SK-N-SH (cell line): ENCODE measurements around the gene RPL3. TPM values are rescaled to one million over a fixed set of nuclear protein-coding genes. Genes with fewer than 3 reads are reported as not detected.

Experiments
- CTCF ChIA-PET: fragments of 300-600, 350-600 bp; formaldehyde crosslinking; extraction: SDS; loops from one replicate; lab custom pipeline; 2021; lab: Yijun Ruan, JAX
- POLR2A ChIA-PET: fragments of 350-600 bp; sonication (Branson Sonifier 250); formaldehyde crosslinking; extraction: SDS; loops from one replicate; lab custom pipeline; 2020; ENCODE audit warnings: antibody characterized with exemption, inconsistent platforms; lab: Yijun Ruan, JAX
- DNase-seq: peaks from one replicate; pipeline ENCODE4 v3.0.0; 2012
- H2AFZ ChIP-seq: fragments of 200-600 bp; sonication (generic); 2 replicates; pipeline ENCODE4 v1.8.1; 2016; ENCODE audit warnings: antibody characterized with exemption, mild to moderate bottlenecking, low read depth
- H3F3A ChIP-seq: fragments of 200-600 bp; sonication (generic); replicated peaks from 2 replicates; pipeline ENCODE3; 2016; ENCODE audit warnings: antibody characterized with exemption, mild to moderate bottlenecking; ENCODE audit not compliant: insufficient read depth
- H3K27ac ChIP-seq, 2 experiments: fragments of 200-500 bp in 1 of 2; fragments of 200-600 bp in 1 of 2; sonication (Bioruptor generic) in 1 of 2; sonication (generic), shearing (Covaris generic) in 1 of 2; 2 replicates each; pipeline versions ENCODE4 v1.5.1 to v1.6.1; 2014 to 2016; ENCODE audit warnings: low read depth in 2 of 2, inconsistent platforms in 1 of 2, low read length in 1 of 2, mild to moderate bottlenecking in 1 of 2, mixed read lengths in 1 of 2
- H3K27me3 ChIP-seq: fragments of 200-600 bp; sonication (generic), shearing (Covaris generic); 2 replicates; pipeline ENCODE4 v1.6.1; 2016; ENCODE audit warnings: mixed run types; ENCODE audit not compliant: insufficient read depth
- H3K36me3 ChIP-seq, 2 experiments: fragments of 200-500 bp in 1 of 2; fragments of 200-600 bp in 1 of 2; sonication (Bioruptor generic) in 1 of 2; sonication (generic) in 1 of 2; replicated peaks in 1 of 2; 2 replicates each; pipeline versions ENCODE3 to v1.5.1; 2014 to 2016; ENCODE audit warnings: low read length in 1 of 2, mild to moderate bottlenecking in 1 of 2; ENCODE audit not compliant: insufficient read depth in 2 of 2, control insufficient read depth in 1 of 2
- H3K4me1 ChIP-seq, 2 experiments: fragments of 200-500 bp in 1 of 2; fragments of 200-600 bp in 1 of 2; sonication (Bioruptor generic) in 1 of 2; sonication (generic), shearing (Covaris generic) in 1 of 2; 2 replicates each; pipeline versions ENCODE4 v1.5.1 to v1.6.1; 2014 to 2016; ENCODE audit warnings: low read depth in 1 of 2, low read length in 1 of 2, mixed run types in 1 of 2; ENCODE audit not compliant: insufficient read depth in 2 of 2, control insufficient read depth in 1 of 2
- H3K4me2 ChIP-seq: fragments of 200-600 bp; sonication (generic), shearing (Covaris generic); 2 replicates; pipeline ENCODE4 v1.6.1; 2017; ENCODE audit warnings: mixed run types
- H3K4me3 ChIP-seq, 2 experiments: fragments of 200-500 bp in 1 of 2; fragments of 200-600 bp in 1 of 2; sonication (Bioruptor generic) in 1 of 2; sonication (generic), shearing (Covaris generic) in 1 of 2; 2 replicates each; pipeline versions ENCODE4 v1.5.1 to v1.8.1; 2014 to 2016; ENCODE audit warnings: low read depth in 2 of 2, inconsistent platforms in 1 of 2, low read length in 1 of 2, mild to moderate bottlenecking in 1 of 2, mixed read lengths in 1 of 2, moderate library complexity in 1 of 2
- H3K79me2 ChIP-seq: fragments of 200-600 bp; sonication (generic); 2 replicates; pipeline ENCODE4 v1.8.1; 2017; ENCODE audit warnings: mild to moderate bottlenecking; ENCODE audit not compliant: insufficient read depth
- H3K9ac ChIP-seq: fragments of 200-600 bp; sonication (generic); 2 replicates; pipeline ENCODE4 v1.6.1; 2017; ENCODE audit warnings: mixed run types
- H3K9me2 ChIP-seq: fragments of 200-600 bp; sonication (generic); 2 replicates; pipeline ENCODE4 v1.6.1; 2017; ENCODE audit warnings: mixed run types
- H3K9me3 ChIP-seq: fragments of 200-600 bp; sonication (generic); 2 replicates; pipeline ENCODE4 v1.6.1; 2017; ENCODE audit warnings: mixed run types, mild to moderate bottlenecking, moderate library complexity
- H4K20me1 ChIP-seq: fragments of 200-600 bp; sonication (generic); 2 replicates; pipeline ENCODE4 v1.6.1; 2017; ENCODE audit warnings: mild to moderate bottlenecking, mixed run types; ENCODE audit not compliant: insufficient read depth
- CHD2 ChIP-seq: fragments of 150-350 bp; IDR thresholded peaks from 2 replicates; pipeline ENCODE4 v1.6.1; 2018; ENCODE audit warnings: low read length; ENCODE audit not compliant: partially characterized antibody
- CTCF ChIP-seq: fragments of 200-600 bp; sonication (generic); IDR thresholded peaks from 2 replicates; pipeline ENCODE4 v1.6.1; 2017; ENCODE audit warnings: antibody characterized with exemption, mild to moderate bottlenecking, moderate library complexity
- EZH2phosphoT487 ChIP-seq: fragments of 200-600 bp; sonication (generic); IDR thresholded peaks from 2 replicates; pipeline ENCODE4 v1.6.1; 2017; ENCODE audit warnings: low read depth, mixed run types, mild to moderate bottlenecking, antibody characterized with exemption, moderate library complexity, borderline replicate concordance
- FOXJ3 ChIP-seq: sonication (generic); formaldehyde crosslinking; IDR thresholded peaks from 2 replicates; pipeline ENCODE4 v1.5.1; 2020; ENCODE audit warnings: mild to moderate bottlenecking, missing genetic modification reagents
- FOXM1 ChIP-seq: IDR thresholded peaks from 2 replicates; pipeline ENCODE4 v1.4.0; 2012; ENCODE audit warnings: low read depth, mild to moderate bottlenecking
- GABPA ChIP-seq: IDR thresholded peaks from 2 replicates; pipeline ENCODE4 v1.4.0; 2012; ENCODE audit warnings: low read depth, mild to moderate bottlenecking
- IRF3 ChIP-seq: fragments of 150-350 bp; IDR thresholded peaks from 2 replicates; pipeline ENCODE4 v1.6.1; 2016; ENCODE audit warnings: mild to moderate bottlenecking, low read depth, low read length
- JUND ChIP-seq: IDR thresholded peaks from 2 replicates; pipeline ENCODE4 v1.4.0; 2012
- MEF2A ChIP-seq: IDR thresholded peaks from 2 replicates; pipeline ENCODE4 v1.4.0; 2012; ENCODE audit warnings: low read depth, borderline replicate concordance
- NFIC ChIP-seq: IDR thresholded peaks from 2 replicates; pipeline ENCODE4 v1.4.0; 2012; ENCODE audit warnings: borderline replicate concordance
- RCOR1 ChIP-seq: fragments of 150-350 bp; IDR thresholded peaks from 2 replicates; pipeline ENCODE4 v1.6.1; 2017; ENCODE audit warnings: antibody characterized with exemption, low read length
- RFX5 ChIP-seq: IDR thresholded peaks from 2 replicates; pipeline ENCODE4 v1.6.1; 2012; ENCODE audit warnings: mild to moderate bottlenecking, improper control_type of control experiment, low read length
- RXRA ChIP-seq: IDR thresholded peaks from 2 replicates; pipeline ENCODE4 v1.4.0; 2012; ENCODE audit warnings: low read depth, mild to moderate bottlenecking, borderline replicate concordance
- SIN3A ChIP-seq: IDR thresholded peaks from 2 replicates; pipeline ENCODE4 v1.6.1; 2012; ENCODE audit warnings: low read depth, mild to moderate bottlenecking, low read length, moderate library complexity, borderline replicate concordance
- SMC3 ChIP-seq: IDR thresholded peaks from 2 replicates; pipeline ENCODE4 v1.6.1; 2012; ENCODE audit warnings: low read depth, low read length, improper control_type of control experiment
- TCF12 ChIP-seq: IDR thresholded peaks from 2 replicates; pipeline ENCODE4 v1.4.0; 2012
- YY1 ChIP-seq: IDR thresholded peaks from 2 replicates; pipeline ENCODE4 v1.4.0; 2012; ENCODE audit warnings: low read depth, mild to moderate bottlenecking
- WGBS: methylation state at CpG from one replicate; pipeline ENCODE4 v1.1.6; 2017; ENCODE audit warnings: low lambda C conversion rate; 5-methylcytosine and 5-hydroxymethylcytosine counted together
- polyA plus RNA-seq, 3 experiments: library from polyadenylated mRNA; depleted of rRNA; stranded (reverse); fragments of >200 nt; gene quantifications; 2 replicates each; pipeline ENCODE4 v1.2.3, GENCODE V29; 2012
- TF ChIP-seq, protein P1 (sequence below): fragments of 150-350 bp; IDR thresholded peaks from 2 replicates; pipeline ENCODE4 v1.6.1; 2017; ENCODE audit warnings: antibody characterized with exemption, low read length, low read depth, borderline replicate concordance
- TF ChIP-seq, protein P2 (sequence below): IDR thresholded peaks from 2 replicates; pipeline ENCODE4; 2012
- TF ChIP-seq, protein P3 (sequence below): IDR thresholded peaks from 2 replicates; pipeline ENCODE4 v1.4.0; 2012; ENCODE audit warnings: low read depth, borderline replicate concordance

The RPL3 gene
- polyA plus RNA-seq, 1 of the 3 experiments (the other 2 are of a cell fraction): 4,976 TPM

- Histone ChIP-seq H3K9ac (no peak overlapping the region), H3K9me3 (no peaks in the 10 kb centered on the region), H3K36me3 (no peaks in the 10 kb centered on the region), H3K4me2 (no peak overlapping the region), H3K79me2 (no peaks in the 10 kb centered on the region), H2AFZ (no peak overlapping the region), H3F3A (no peaks in the 10 kb centered on the region), H3K9me2 (no peaks in the 10 kb centered on the region), H4K20me1 (no peaks in the 10 kb centered on the region), H3K27me3 (no peaks in the 10 kb centered on the region), H3K27ac (no peak overlapping the region), H3K4me1 (peaks cover 7% of the 10 kb centered on the region in 2 experiments; a peak in 3 of 4 replicates), H3K4me3 (no peak overlapping the region)
- 98% methylated on average over 5 of the region's 13 CpGs for WGBS
- ChIA-PET CTCF (no interaction called here), POLR2A (no interaction called here)
- no peak for DNase-seq
- TF ChIP-seq SMC3: no peak
- TF ChIP-seq JUND: no peak
- no peak for TF ChIP-seq RFX5
Measured at GRCh38 chr22:39288135-39288898, 31.1 kb downstream of the RPL3 start.

GRCh38 chr22:39287076-39287725 lies 32.2 kb downstream of the RPL3 start:
- WGBS: 100% methylated on average over 3 of the region's 8 CpGs
- H3K36me3 ChIP-seq: no peaks in the 10 kb centered on the region
- H3K27ac ChIP-seq: no peak overlapping the region
- H3K9me2 ChIP-seq: no peaks in the 10 kb centered on the region
- no peak overlapping the region for H3K4me3 ChIP-seq
- H3K9ac ChIP-seq: no peak overlapping the region
- H3K4me2 ChIP-seq: no peak overlapping the region
- ChIA-PET POLR2A (no interaction called here), CTCF (no interaction called here)
- H3K27me3 ChIP-seq: no peaks in the 10 kb centered on the region
- DNase-seq: no peak
- peaks cover 4 to 7% of the 10 kb centered on the region in 2 experiments; a peak in 3 of 4 replicates for H3K4me1 ChIP-seq
- no peak overlapping the region for H2AFZ ChIP-seq
- no peaks in the 10 kb centered on the region for H3K9me3 ChIP-seq
- H3F3A ChIP-seq: no peaks in the 10 kb centered on the region
- H4K20me1 ChIP-seq: no peaks in the 10 kb centered on the region
- no peaks in the 10 kb centered on the region for H3K79me2 ChIP-seq
- TF ChIP-seq RCOR1: no peak
- TF ChIP-seq GABPA: no peak
- TF ChIP-seq YY1: no peak
- no peak for TF ChIP-seq FOXM1
- no peak for TF ChIP-seq IRF3
- TF ChIP-seq, protein P1, sequence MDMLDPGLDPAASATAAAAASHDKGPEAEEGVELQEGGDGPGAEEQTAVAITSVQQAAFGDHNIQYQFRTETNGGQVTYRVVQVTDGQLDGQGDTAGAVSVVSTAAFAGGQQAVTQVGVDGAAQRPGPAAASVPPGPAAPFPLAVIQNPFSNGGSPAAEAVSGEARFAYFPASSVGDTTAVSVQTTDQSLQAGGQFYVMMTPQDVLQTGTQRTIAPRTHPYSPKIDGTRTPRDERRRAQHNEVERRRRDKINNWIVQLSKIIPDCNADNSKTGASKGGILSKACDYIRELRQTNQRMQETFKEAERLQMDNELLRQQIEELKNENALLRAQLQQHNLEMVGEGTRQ: no peak
- no peak for TF ChIP-seq CHD2
- TF ChIP-seq, protein P2, sequence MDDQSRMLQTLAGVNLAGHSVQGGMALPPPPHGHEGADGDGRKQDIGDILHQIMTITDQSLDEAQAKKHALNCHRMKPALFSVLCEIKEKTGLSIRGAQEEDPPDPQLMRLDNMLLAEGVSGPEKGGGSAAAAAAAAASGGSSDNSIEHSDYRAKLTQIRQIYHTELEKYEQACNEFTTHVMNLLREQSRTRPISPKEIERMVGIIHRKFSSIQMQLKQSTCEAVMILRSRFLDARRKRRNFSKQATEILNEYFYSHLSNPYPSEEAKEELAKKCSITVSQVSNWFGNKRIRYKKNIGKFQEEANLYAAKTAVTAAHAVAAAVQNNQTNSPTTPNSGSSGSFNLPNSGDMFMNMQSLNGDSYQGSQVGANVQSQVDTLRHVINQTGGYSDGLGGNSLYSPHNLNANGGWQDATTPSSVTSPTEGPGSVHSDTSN: no peak
- TF ChIP-seq, protein P3, sequence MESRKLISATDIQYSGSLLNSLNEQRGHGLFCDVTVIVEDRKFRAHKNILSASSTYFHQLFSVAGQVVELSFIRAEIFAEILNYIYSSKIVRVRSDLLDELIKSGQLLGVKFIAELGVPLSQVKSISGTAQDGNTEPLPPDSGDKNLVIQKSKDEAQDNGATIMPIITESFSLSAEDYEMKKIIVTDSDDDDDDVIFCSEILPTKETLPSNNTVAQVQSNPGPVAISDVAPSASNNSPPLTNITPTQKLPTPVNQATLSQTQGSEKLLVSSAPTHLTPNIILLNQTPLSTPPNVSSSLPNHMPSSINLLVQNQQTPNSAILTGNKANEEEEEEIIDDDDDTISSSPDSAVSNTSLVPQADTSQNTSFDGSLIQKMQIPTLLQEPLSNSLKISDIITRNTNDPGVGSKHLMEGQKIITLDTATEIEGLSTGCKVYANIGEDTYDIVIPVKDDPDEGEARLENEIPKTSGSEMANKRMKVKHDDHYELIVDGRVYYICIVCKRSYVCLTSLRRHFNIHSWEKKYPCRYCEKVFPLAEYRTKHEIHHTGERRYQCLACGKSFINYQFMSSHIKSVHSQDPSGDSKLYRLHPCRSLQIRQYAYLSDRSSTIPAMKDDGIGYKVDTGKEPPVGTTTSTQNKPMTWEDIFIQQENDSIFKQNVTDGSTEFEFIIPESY: no peak
- no peak for TF ChIP-seq CTCF
- no peak for TF ChIP-seq MEF2A
- no peak for TF ChIP-seq EZH2phosphoT487
- TF ChIP-seq SIN3A: no peak
- no peak for TF ChIP-seq RXRA
- no peak for TF ChIP-seq TCF12
- TF ChIP-seq NFIC: no peak
- no peak for TF ChIP-seq FOXJ3 (CRISPR knock-in tag)
